Spleen (tissue), 7 donors: Measurements from ENCODE around the gene SNAPC5.

Experiments used
- CTCF ChIP-seq, 11 experiments: fragments of 200-600 bp in 7 of 11; fragments of 450-650 bp in 4 of 11; sonication (generic) in 4 of 11; IDR thresholded peaks in 8 of 11; conservative IDR thresholded peaks in 3 of 11; 1 replicate in 7 of 11; 2 replicates in 4 of 11; pipeline versions ENCODE4 v1.4.0 to v1.8.0; 2016 to 2021; ENCODE audit warnings: antibody characterized with exemption in 11 of 11, inconsistent platforms in 4 of 11, mild to moderate bottlenecking in 1 of 11
- POLR2A ChIP-seq, 3 donors: fragments of 450-650 bp; IDR thresholded peaks; one replicate each; pipeline ENCODE4 v1.5.1; 2017; ENCODE audit warnings: antibody characterized with exemption in 3 of 3, mild to moderate bottlenecking in 1 of 3
- POLR2AphosphoS5 ChIP-seq, 3 donors: sonication (generic); formaldehyde crosslinking; IDR thresholded peaks; one replicate each; pipeline ENCODE4 v1.5.1; 2017; ENCODE audit warnings: antibody characterized with exemption in 3 of 3
- donor health status: DM: no; HTN: no; CAD: no; lungs with moderate emphysema.
- donor health status: DM: no; HTN: no; CAD: no.
- donor health status: DM: no; HTN: no; CAD: no.

GRCh38 chr15:66545255-66545654, 47.7 kb upstream of the SNAPC5 start:
- no peak for TF ChIP-seq POLR2A (IDR thresholded peaks at IDR 0.05)
- TF ChIP-seq CTCF (IDR thresholded peaks at IDR 0.05 in 8 of 11, conservative IDR thresholded peaks at IDR 0.05 in 3 of 11) = no peak
- TF ChIP-seq POLR2AphosphoS5 (IDR thresholded peaks at IDR 0.05) = no peak
